GM18498 (cell line): Measurements from ENCODE around the gene IFT172.
"Not testable (repeated sequence)": the region's sequence is repeated elsewhere in the genome, so short reads cannot be mapped to it uniquely, and the experiment has no call there.

ENCODE experiments used
- ATAC-seq: cut with Tn5 transposase; IDR thresholded peaks from one replicate; pipeline ENCODE4 v1.9.1; 2021; ENCODE audit warnings: mild to moderate bottlenecking, moderate library complexity; ENCODE audit not compliant: unreplicated experiment

IFT172 gene

DNA sequence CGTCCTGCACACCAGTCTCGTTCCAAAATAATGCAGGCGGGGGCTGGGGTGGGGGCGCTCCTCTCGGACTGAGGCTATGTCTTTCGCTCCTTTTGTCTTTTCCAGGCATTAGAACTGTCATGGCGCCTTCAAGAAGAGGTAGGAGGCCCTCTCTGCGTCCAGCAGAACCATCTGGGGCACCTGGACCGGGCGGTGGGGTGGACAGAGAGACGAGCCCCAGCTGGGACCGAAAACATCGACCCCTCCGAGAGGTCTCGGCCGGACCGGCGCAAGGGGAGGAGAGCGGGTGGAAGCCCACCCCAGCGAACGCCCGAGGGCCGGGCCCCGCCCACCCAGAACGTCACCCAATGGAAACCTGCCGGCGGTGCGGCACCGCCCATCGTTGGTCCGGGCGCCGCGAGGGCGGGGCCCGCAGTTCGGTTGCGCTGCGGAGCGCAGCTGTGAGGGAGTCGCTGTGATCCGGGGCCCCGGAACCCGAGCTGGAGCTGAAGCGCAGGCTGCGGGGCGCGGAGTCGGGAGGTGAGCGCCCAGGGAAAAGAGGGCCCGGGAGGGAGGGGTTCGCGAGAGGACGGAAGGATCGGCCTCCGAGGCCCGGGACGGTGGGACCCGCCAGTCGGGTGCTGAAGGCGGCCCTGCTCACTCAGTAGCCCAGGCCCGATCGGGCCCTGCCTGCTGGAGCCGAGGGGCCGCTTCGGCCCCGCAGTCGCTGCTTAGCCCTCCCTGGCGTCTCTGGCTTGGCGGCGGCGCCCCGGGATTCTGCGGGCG lies 61.1 kb downstream of the IFT172 start, which contains the start of gene NRBP1:
NRBP1 (plus strand) TSS at position 419 of the 765 bp plus-strand sequence. CDS start 4,643 bp downstream, outside the sequence.
- ATAC-seq = peak; percentile 90

DNA sequence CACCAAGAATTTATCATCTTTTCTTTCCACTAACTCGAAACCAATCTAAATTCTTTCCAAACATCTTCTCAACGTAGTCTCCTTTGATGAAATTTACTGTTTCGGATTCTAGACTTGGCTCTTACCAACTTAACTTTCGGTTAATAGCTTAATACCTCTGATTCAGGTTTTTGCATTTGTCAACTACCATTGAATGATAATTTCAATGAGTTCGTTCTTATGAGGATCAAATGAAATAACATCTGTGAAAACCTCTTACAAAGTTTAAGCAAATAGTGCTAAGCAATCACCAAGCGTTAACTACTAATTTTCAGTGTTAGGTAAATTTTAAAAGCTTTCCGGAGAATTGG lies 61.7 kb downstream of the IFT172 start:
- no peak for ATAC-seq

DNA sequence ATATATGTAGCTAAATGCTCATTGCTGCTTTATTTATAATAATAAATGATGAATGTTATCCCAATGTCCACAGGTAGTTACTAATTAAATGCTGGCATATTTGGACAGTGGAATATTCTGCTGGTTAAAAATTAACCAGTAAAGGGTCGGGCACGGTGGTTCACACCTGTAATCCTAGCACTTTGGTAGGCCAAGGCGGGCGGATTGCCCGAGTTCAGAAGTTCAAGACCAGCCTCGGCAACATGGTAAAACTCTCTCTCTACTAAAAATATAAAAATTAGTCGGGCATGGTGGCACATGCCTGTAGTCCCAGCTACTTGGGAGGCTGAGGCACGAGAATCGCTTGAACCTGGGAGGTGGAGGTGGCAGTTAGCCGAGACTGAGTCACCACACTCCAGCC lies 64.5 kb downstream of the IFT172 start:
- not testable (repeated sequence) for ATAC-seq

- ATAC-seq = no peak
Measured at GRCh38 chr2:27422958-27423357, 66.6 kb downstream of the IFT172 start.

GRCh38 chr2:27421660-27422250 lies 67.8 kb downstream of the IFT172 start:
- no peak for ATAC-seq

DNA sequence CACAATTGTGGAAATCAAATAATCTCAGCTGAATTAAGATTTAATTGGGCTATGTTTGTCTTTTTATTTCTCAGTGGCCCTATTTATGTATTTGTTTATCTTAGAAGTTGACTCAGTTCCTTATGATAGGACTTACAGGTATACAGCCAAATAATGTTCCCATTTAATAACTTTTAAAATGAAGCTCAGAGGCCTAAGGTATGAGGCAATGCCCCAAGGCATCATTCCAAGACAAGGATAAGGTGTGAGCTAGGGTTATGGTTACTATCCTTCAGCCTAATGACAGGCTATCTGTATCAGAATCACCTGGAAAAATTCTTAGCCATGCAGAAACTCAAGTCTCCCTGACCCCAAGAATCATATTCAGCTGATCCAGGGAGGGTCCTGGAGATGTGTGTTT lies 68.5 kb downstream of the IFT172 start:
- ATAC-seq = no peak

GRCh38 chr2:27416151-27416550 lies 73.4 kb downstream of the IFT172 start:
- ATAC-seq = no peak

- no peak for ATAC-seq
Measured at GRCh38 chr2:27412419-27413152, 77.0 kb downstream of the IFT172 start.

GRCh38 chr2:27409321-27410073 lies 80.0 kb downstream of the IFT172 start, which contains the start of gene PPM1G:
PPM1G (minus strand) TSS chr2:27409591; CDS start chr2:27409422, 169 bp downstream.
- ATAC-seq = peak; percentile 98

DNA sequence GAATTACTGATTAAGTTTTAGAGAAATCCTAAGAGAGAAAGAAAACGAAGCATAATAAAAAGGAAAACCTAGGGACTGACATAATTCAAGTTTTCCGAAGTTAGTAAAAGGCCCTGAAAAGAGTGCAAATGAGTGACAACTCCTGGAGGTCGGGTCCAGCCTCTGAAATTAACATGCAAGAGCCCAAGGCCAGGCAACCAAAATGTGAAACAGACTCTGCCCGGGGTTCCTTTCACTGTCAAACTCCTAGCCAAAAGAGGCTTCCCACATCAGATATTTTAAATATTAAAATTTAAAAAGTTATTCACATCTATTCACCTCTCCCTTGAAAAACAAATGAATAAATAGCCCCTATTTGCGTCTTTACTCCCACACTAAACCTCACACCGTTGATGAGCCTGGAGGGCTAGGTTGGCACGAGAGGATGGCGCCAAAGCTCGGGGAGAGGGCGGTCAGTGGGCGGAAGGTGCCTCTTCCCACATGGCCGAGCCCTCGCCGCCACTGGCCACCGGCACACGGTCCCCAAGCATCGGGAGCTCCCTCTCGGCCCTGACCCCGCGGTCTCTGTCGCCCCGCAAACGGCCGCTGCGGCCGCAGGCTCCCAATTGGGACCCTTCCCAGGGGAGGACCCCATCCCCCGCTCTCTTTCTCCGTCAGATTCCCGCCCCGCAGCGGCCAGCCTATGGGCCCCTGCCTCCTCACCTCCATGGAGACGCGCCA lies 80.8 kb downstream of the IFT172 start:
- peak; percentile 27 for ATAC-seq

GRCh38 chr2:27407798-27408491 lies 81.6 kb downstream of the IFT172 start:
- no peak for ATAC-seq

DNA sequence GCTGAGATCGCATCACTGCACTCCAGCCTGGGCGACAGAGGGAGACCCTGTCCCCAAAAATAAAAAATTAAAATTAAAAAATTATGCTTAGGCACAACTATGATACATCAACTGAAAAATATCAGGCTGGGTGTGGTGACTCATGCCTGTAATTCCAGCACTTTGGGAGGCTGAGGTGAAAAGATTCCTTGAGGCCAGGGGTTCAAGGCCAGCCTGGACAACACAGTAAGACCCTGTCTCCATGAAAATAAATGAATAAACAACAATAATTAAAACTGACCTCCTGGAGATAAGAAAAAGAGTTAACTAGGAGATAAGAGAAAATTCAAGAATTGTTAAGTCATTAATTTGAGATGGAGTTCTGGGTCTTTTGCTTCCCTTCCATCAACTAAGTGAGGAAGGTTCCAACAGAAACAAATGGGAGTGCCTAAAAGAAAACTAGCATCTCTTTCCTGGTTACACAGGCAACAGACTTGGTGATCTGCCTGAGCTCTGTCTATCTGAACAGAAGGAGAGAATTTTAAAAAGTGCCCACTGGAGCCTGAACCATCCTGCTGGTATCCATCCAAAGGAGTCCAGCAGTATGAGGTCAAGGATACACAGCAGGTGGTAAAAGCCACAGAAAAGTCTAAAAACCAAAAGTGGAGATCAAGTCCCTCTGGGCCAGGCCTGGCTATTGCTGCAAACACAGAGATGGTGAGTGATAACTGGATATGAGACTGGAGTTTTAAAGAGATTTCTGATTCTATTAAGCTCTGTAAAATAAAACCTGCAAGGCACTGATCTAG lies 89.0 kb downstream of the IFT172 start:
- ATAC-seq = no peak

DNA sequence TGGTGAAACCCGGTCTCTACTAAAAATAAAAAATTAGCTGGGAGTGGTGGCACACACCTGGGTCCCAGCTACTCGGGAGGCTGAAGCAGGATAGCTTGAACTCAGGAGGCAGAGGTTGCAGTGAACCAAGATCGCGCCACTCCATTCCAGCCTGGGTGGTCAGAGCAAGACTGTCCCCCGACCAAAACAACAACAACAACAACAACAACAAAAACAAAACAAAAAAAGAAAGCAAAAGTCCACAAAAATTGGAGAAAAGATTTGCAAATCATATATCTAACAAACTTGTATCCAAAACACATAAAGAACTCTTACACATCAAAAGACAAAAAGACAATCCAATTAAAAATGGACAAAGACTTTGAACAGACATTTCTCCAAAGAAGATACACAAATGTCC lies 90.6 kb downstream of the IFT172 start:
- no peak for ATAC-seq
